ENCODE measurements around the gene TRIM51.

The TRIM51 gene

GRCh38 chr11:55902308-55902707 lies 19.2 kb downstream of the TRIM51 start:
- Histone ChIP-seq H3K4me1 (ENCODE audit: control insufficient read depth, insufficient read depth, low read length, unreplicated experiment) (no peaks in the 10 kb centered on the region), H2AFZ (ENCODE audit: low read length, unreplicated experiment) (no peak overlapping the region), H3K27me3 (ENCODE audit: insufficient read depth, low read length) (no peaks in the 10 kb centered on the region), H3K36me3 (ENCODE audit: insufficient read depth, low read length) (no peaks in the 10 kb centered on the region), H3K4me3 (ENCODE audit: low read depth, low read length) (no peak overlapping the region), H3K79me2 (ENCODE audit: control insufficient read depth, insufficient read depth, low read length, unreplicated experiment) (no peaks in the 10 kb centered on the region), H3K27ac (ENCODE audit: low read depth, low read length) (no peak overlapping the region)

- no peak within 1 kb of the TSS for H2AFZ ChIP-seq (ENCODE audit: low read length, unreplicated experiment)
- H3K27me3 ChIP-seq (ENCODE audit: insufficient read depth, low read length), result no peaks in the 10 kb centered on the region
- no peak within 1 kb of the TSS for H3K27ac ChIP-seq (ENCODE audit: low read depth, low read length)
- H3K79me2 ChIP-seq (ENCODE audit: control insufficient read depth, insufficient read depth, low read length, unreplicated experiment), result no peaks in the 10 kb centered on the region
- no peak within 1 kb of the TSS for H3K4me3 ChIP-seq (ENCODE audit: low read depth, low read length)
- no peaks in the 10 kb centered on the region for H3K4me1 ChIP-seq (ENCODE audit: control insufficient read depth, insufficient read depth, low read length, unreplicated experiment)
- H3K36me3 ChIP-seq (ENCODE audit: insufficient read depth, low read length), result no peaks in the 10 kb centered on the region
These were observed 31.4 kb downstream of the TRIM51 start, which contains the start of gene OR5W2 for GRCh38 chr11:55914482-55914881. OR5W2 (minus strand) TSS chr11:55914582; CDS start chr11:55914582, 0 bp downstream.

- H3K4me1 ChIP-seq (ENCODE audit: control insufficient read depth, insufficient read depth, low read length, unreplicated experiment), result no peaks in the 10 kb centered on the region
- no peak overlapping the region for H3K27ac ChIP-seq (ENCODE audit: low read depth, low read length)
- H3K79me2 ChIP-seq (ENCODE audit: control insufficient read depth, insufficient read depth, low read length, unreplicated experiment), result no peaks in the 10 kb centered on the region
- no peaks in the 10 kb centered on the region for H3K36me3 ChIP-seq (ENCODE audit: insufficient read depth, low read length)
- no peak overlapping the region for H2AFZ ChIP-seq (ENCODE audit: low read length, unreplicated experiment)
- H3K27me3 ChIP-seq (ENCODE audit: insufficient read depth, low read length), result no peaks in the 10 kb centered on the region
- H3K4me3 ChIP-seq (ENCODE audit: low read depth, low read length), result no peak overlapping the region
These were observed 37.4 kb downstream of the TRIM51 start for GRCh38 chr11:55920537-55920936.

GRCh38 chr11:55936300-55936699 lies 53.2 kb downstream of the TRIM51 start, which contains the start of gene OR5I1:
OR5I1 (minus strand) TSS chr11:55936400; CDS start chr11:55936400, 0 bp downstream.
- Histone ChIP-seq H2AFZ (ENCODE audit: low read length, unreplicated experiment) (no peak within 1 kb of the TSS), H3K4me1 (ENCODE audit: control insufficient read depth, insufficient read depth, low read length, unreplicated experiment) (no peaks in the 10 kb centered on the region), H3K36me3 (ENCODE audit: insufficient read depth, low read length) (no peaks in the 10 kb centered on the region), H3K27me3 (ENCODE audit: insufficient read depth, low read length) (no peaks in the 10 kb centered on the region), H3K4me3 (ENCODE audit: low read depth, low read length) (no peak within 1 kb of the TSS), H3K27ac (ENCODE audit: low read depth, low read length) (no peak within 1 kb of the TSS), H3K79me2 (ENCODE audit: control insufficient read depth, insufficient read depth, low read length, unreplicated experiment) (no peaks in the 10 kb centered on the region)
